Trophoblast cell (in vitro differentiated cells and primary cell): ENCODE data around the gene GALNT7.
A peak's percentile ranks its signal among the peaks of the same experiment; 100 is the strongest.

ENCODE experiments used
- DNase-seq, 2 donors: peaks; one replicate each; pipeline ENCODE4 v3.0.0-alpha.2; 2016
- H2AFZ ChIP-seq: 2 replicates; pipeline ENCODE4 v1.6.1; 2013; ENCODE audit warnings: low read length, moderate library complexity, mild to moderate bottlenecking; ENCODE audit not compliant: insufficient read depth, poor library complexity
- H2AK5ac ChIP-seq: 2 replicates; pipeline ENCODE4 v1.6.1; 2013; ENCODE audit warnings: mild to moderate bottlenecking, low read length
- H2BK120ac ChIP-seq: 2 replicates; pipeline ENCODE4 v1.6.1; 2013; ENCODE audit warnings: low read length, mild to moderate bottlenecking, moderate library complexity; ENCODE audit not compliant: insufficient read depth, poor library complexity
- H2BK12ac ChIP-seq: 2 replicates; pipeline ENCODE4 v1.6.1; 2013; ENCODE audit warnings: mild to moderate bottlenecking, low read length, moderate library complexity
- H2BK5ac ChIP-seq: 2 replicates; pipeline ENCODE4 v1.6.1; 2013; ENCODE audit warnings: low read length, low read depth, moderate library complexity, mild to moderate bottlenecking; ENCODE audit not compliant: poor library complexity
- H3K14ac ChIP-seq: 2 replicates; pipeline ENCODE4 v1.6.1; 2013; ENCODE audit warnings: mild to moderate bottlenecking, low read length
- H3K18ac ChIP-seq: 2 replicates; pipeline ENCODE4 v1.6.1; 2013; ENCODE audit warnings: mild to moderate bottlenecking, low read length
- H3K23ac ChIP-seq: 2 replicates; pipeline ENCODE4 v1.6.1; 2013; ENCODE audit warnings: low read length
- H3K27ac ChIP-seq: 2 replicates; pipeline ENCODE4 v1.5.1; 2013; ENCODE audit warnings: low read depth, mild to moderate bottlenecking, inconsistent platforms, low read length, moderate library complexity
- H3K27me3 ChIP-seq: 2 replicates; pipeline ENCODE4 v1.6.1; 2013; ENCODE audit warnings: inconsistent platforms, mild to moderate bottlenecking, low read length, moderate library complexity; ENCODE audit not compliant: insufficient read depth
- H3K36me3 ChIP-seq, 2 experiments: 1 replicate in 1 of 2; 2 replicates in 1 of 2; pipeline ENCODE4 v1.6.1; 2013; ENCODE audit warnings: low read length in 2 of 2, mild to moderate bottlenecking in 2 of 2, moderate library complexity in 1 of 2; ENCODE audit not compliant: insufficient read depth in 2 of 2, control insufficient read depth in 1 of 2
- H3K4ac ChIP-seq: 2 replicates; pipeline ENCODE4 v1.6.1; 2013; ENCODE audit warnings: low read depth, mild to moderate bottlenecking, low read length, moderate library complexity
- H3K4me1 ChIP-seq, 2 experiments: 1 replicate in 1 of 2; 2 replicates in 1 of 2; pipeline ENCODE4 v1.6.1; 2013; ENCODE audit warnings: low read length in 2 of 2, mild to moderate bottlenecking in 2 of 2, moderate library complexity in 1 of 2; ENCODE audit not compliant: insufficient read depth in 2 of 2, control insufficient read depth in 1 of 2
- H3K4me2 ChIP-seq: 2 replicates; pipeline ENCODE4 v1.6.1; 2013; ENCODE audit warnings: inconsistent platforms, mild to moderate bottlenecking, low read length, moderate library complexity
- H3K4me3 ChIP-seq: 2 replicates; pipeline ENCODE4 v1.5.1; 2013; ENCODE audit warnings: mild to moderate bottlenecking, low read depth, low read length, inconsistent platforms
- H3K79me1 ChIP-seq: one replicate; pipeline ENCODE4 v1.6.1; 2013; ENCODE audit warnings: low read length
- H3K79me2 ChIP-seq: 2 replicates; pipeline ENCODE4 v1.6.1; 2013; ENCODE audit warnings: low read length, mild to moderate bottlenecking; ENCODE audit not compliant: control insufficient read depth, insufficient read depth, poor library complexity
- H3K9ac ChIP-seq: 2 replicates; pipeline ENCODE4 v1.6.1; 2013; ENCODE audit warnings: mild to moderate bottlenecking, low read length
- H3K9me3 ChIP-seq: 2 replicates; pipeline ENCODE4 v1.6.1; 2013; ENCODE audit warnings: low read depth, mild to moderate bottlenecking, control low read depth, inconsistent platforms, low read length; ENCODE audit not compliant: insufficient read depth
- H4K12ac ChIP-seq: 2 replicates; pipeline ENCODE4 v1.6.1; 2013; ENCODE audit warnings: low read depth, mild to moderate bottlenecking, low read length, moderate library complexity
- H4K8ac ChIP-seq: 2 replicates; pipeline ENCODE4 v1.6.1; 2013; ENCODE audit warnings: low read depth, mild to moderate bottlenecking, low read length, moderate library complexity
- H4K91ac ChIP-seq: one replicate; pipeline ENCODE4 v1.6.1; 2013; ENCODE audit warnings: low read depth, mild to moderate bottlenecking, low read length, moderate library complexity
- WGBS: extraction: QIAGEN DNeasy Blood & Tissue Kit; methylation state at CpG from one replicate; pipeline ENCODE4 v1.1.7; 2013; ENCODE audit warnings: missing lambda C conversion rate; ENCODE audit not compliant: insufficient read length, insufficient coverage; ENCODE audit errors: extremely low coverage; 5-methylcytosine and 5-hydroxymethylcytosine counted together

The GALNT7 gene

GRCh38 chr4:173214231-173214630 lies 45.6 kb downstream of the GALNT7 start:
- Histone ChIP-seq H3K9me3 (no peaks in the 10 kb centered on the region), H3K4me1 (peaks cover 3 to 4% of the 10 kb centered on the region in 2 experiments), H3K18ac (no peak overlapping the region), H3K9ac (no peak overlapping the region), H3K14ac (no peak overlapping the region), H2AK5ac (no peak overlapping the region), H3K79me1 (no peaks in the 10 kb centered on the region), H3K27ac (no peak overlapping the region), H3K36me3 (no peaks in the 10 kb centered on the region), H3K27me3 (no peaks in the 10 kb centered on the region), H3K4ac (no peak overlapping the region), H4K91ac (no peak overlapping the region), H3K79me2 (no peaks in the 10 kb centered on the region), H3K4me2 (no peak overlapping the region), H4K12ac (no peak overlapping the region), H2BK12ac (no peak overlapping the region), H3K4me3 (no peak overlapping the region), H2AFZ (no peak overlapping the region), H3K23ac (no peak overlapping the region), H2BK5ac (no peak overlapping the region), H4K8ac (no peak overlapping the region), H2BK120ac (no peak overlapping the region)
- DNase-seq: no peak
- WGBS: no CpG with 5 or more reads among the region's 1 CpG

- peaks cover under 1 to 1% of the 10 kb centered on the region in 2 experiments for H3K4me1 ChIP-seq
Measured at GRCh38 chr4:173214661-173215060, 46.0 kb downstream of the GALNT7 start.

GRCh38 chr4:173217075-173217474 lies 48.5 kb downstream of the GALNT7 start:
- Histone ChIP-seq H3K27me3 (no peaks in the 10 kb centered on the region), H3K36me3 (no peaks in the 10 kb centered on the region), H3K4ac (no peak overlapping the region), H4K12ac (no peak overlapping the region), H3K23ac (no peak overlapping the region), H4K91ac (no peak overlapping the region), H3K4me3 (no peak overlapping the region), H3K79me1 (no peaks in the 10 kb centered on the region), H3K18ac (no peak overlapping the region), H2AK5ac (no peak overlapping the region), H3K4me2 (no peak overlapping the region), H2BK120ac (no peak overlapping the region), H3K79me2 (no peaks in the 10 kb centered on the region), H3K9ac (no peak overlapping the region), H3K14ac (no peak overlapping the region), H3K9me3 (no peaks in the 10 kb centered on the region), H4K8ac (no peak overlapping the region), H2BK5ac (no peak overlapping the region), H3K27ac (no peak overlapping the region), H2AFZ (no peak overlapping the region), H2BK12ac (no peak overlapping the region), H3K4me1 (no peaks in the 10 kb centered on the region)
- WGBS: no CpG with 5 or more reads among the region's 1 CpG
- DNase-seq: no peak

More at GRCh38 chr4:173214661-173215060, 46.0 kb downstream of the GALNT7 start:
- Histone ChIP-seq H3K14ac (no peak overlapping the region), H4K91ac (no peak overlapping the region), H3K4me3 (no peak overlapping the region), H4K12ac (no peak overlapping the region), H3K4ac (no peak overlapping the region), H3K79me2 (no peaks in the 10 kb centered on the region), H2BK5ac (no peak overlapping the region), H3K36me3 (no peaks in the 10 kb centered on the region), H3K27me3 (no peaks in the 10 kb centered on the region), H3K18ac (no peak overlapping the region), H2AK5ac (no peak overlapping the region), H3K79me1 (no peaks in the 10 kb centered on the region), H3K4me2 (no peak overlapping the region), H3K9me3 (no peaks in the 10 kb centered on the region), H2AFZ (no peak overlapping the region), H2BK12ac (no peak overlapping the region), H2BK120ac (no peak overlapping the region), H3K27ac (no peak overlapping the region), H4K8ac (no peak overlapping the region), H3K23ac (no peak overlapping the region), H3K9ac (no peak overlapping the region)
- WGBS: no CpG with 5 or more reads among the region's 2 CpGs
- no peak for DNase-seq

- no peak overlapping the region for H2AK5ac ChIP-seq
- no peak overlapping the region for H3K4me2 ChIP-seq
- no peak overlapping the region for H3K9ac ChIP-seq
- no peak overlapping the region for H2AFZ ChIP-seq
- H3K4me3 ChIP-seq: no peak overlapping the region
- no peaks in the 10 kb centered on the region for H3K36me3 ChIP-seq
- no peaks in the 10 kb centered on the region for H3K79me2 ChIP-seq
- no peaks in the 10 kb centered on the region for H3K27me3 ChIP-seq
- no peak overlapping the region for H3K18ac ChIP-seq
- WGBS: no CpG with 5 or more reads among the region's 2 CpGs
- no peak overlapping the region for H3K23ac ChIP-seq
- no peaks in the 10 kb centered on the region for H3K79me1 ChIP-seq
- DNase-seq: peak in 1 of 2 donors; percentile 6
- H3K14ac ChIP-seq: no peak overlapping the region
- no peak overlapping the region for H4K8ac ChIP-seq
- H3K27ac ChIP-seq: no peak overlapping the region
- H4K12ac ChIP-seq: no peak overlapping the region
- no peak overlapping the region for H2BK5ac ChIP-seq
- H4K91ac ChIP-seq: no peak overlapping the region
- no peak overlapping the region for H3K4ac ChIP-seq
- no peaks in the 10 kb centered on the region for H3K9me3 ChIP-seq
- no peaks in the 10 kb centered on the region for H3K4me1 ChIP-seq
- H2BK12ac ChIP-seq: no peak overlapping the region
- no peak overlapping the region for H2BK120ac ChIP-seq
Measured at GRCh38 chr4:173217727-173218126, 49.1 kb downstream of the GALNT7 start.
